K562 treated with DMSO at 1 percent for 4 hours (cell line): ENCODE measurements around the gene ZNF330. TPM values are rescaled to one million over a fixed set of nuclear protein-coding genes. Genes with fewer than 3 reads are reported as not detected.

Experiments used
- total RNA-seq: library from RNA; unstranded; fragments of 300-600 nt; gene quantifications from 2 replicates; pipeline ENCODE4 v1.2.3, GENCODE V29; 2022; ENCODE audit not compliant: insufficient read depth

ZNF330 gene
- total RNA-seq = 39.3 and 40.0 TPM in 2 replicates

GRCh38 chr4:141220691-141221659 is at the start of gene ZNF330:
ZNF330 (plus strand) TSS chr4:141220895; CDS start chr4:141222372, 1,477 bp downstream.

Other genes with a start within 250 kb of the ZNF330 start
- not detected in 2 replicates for gene RNF150, start 87.4 kb upstream of the ZNF330 start, total RNA-seq